Stimulated activated CD4-positive, alpha-beta T cell treated with anti-CD3 and anti-CD28 coated beads, Interleukin-2, amount 100 ng/mL, for 4 hours (primary cell): ENCODE data around the gene ARHGAP45.

Experiments
- DNase-seq: peaks from one replicate; pipeline ENCODE4 v3.0.0-alpha.2; 2020; ENCODE audit warnings: low read depth

ARHGAP45 gene

GRCh38 chr19:1039646-1040475 lies 27.1 kb upstream of the ARHGAP45 start, which contains the start of gene ABCA7:
ABCA7 (plus strand) TSS chr19:1040107; CDS start chr19:1041362, 1,255 bp downstream.
- DNase-seq, result peak; percentile 99

- DNase-seq, result peak; percentile 84
Measured at GRCh38 chr19:1040476-1041271, 26.3 kb upstream of the ARHGAP45 start.

- DNase-seq, result no peak
Measured at GRCh38 chr19:1041272-1041834, 25.6 kb upstream of the ARHGAP45 start.

DNA sequence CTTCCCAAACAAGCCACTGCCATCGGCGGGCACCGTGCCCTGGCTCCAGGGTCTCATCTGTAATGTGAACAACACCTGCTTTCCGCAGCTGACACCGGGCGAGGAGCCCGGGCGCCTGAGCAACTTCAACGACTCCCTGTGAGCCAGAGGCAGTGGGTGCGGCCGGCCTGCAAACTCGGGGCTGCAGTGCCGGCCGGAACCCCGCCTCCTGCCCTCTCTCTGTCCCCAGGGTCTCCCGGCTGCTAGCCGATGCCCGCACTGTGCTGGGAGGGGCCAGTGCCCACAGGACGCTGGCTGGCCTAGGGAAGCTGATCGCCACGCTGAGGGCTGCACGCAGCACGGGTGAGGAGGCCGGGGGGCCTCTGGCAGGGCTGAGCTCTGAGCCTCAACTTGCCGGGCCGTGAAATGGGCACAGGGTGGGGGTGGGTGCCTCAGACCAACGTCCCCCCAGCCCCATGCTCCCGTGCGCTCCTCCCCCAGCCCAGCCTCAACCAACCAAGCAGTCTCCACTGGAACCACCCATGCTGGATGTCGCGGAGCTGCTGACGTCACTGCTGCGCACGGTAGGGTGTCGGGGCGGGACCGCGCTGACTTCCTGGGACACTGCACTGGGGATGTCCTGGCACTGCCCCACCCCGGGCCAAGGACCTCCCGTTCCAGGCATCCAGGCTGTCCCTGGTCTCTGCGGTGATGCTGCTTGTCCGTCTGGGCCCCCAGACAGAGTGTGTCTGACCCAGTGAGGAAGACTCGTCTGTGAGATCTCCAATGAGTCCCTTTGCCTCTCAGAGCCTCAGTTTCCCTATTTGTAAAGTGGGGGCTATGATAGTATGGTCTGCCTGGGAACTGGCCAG lies 24.9 kb upstream of the ARHGAP45 start:
- DNase-seq, result no peak

GRCh38 chr19:1042689-1043511 lies 24.1 kb upstream of the ARHGAP45 start:
- DNase-seq, result no peak

DNA sequence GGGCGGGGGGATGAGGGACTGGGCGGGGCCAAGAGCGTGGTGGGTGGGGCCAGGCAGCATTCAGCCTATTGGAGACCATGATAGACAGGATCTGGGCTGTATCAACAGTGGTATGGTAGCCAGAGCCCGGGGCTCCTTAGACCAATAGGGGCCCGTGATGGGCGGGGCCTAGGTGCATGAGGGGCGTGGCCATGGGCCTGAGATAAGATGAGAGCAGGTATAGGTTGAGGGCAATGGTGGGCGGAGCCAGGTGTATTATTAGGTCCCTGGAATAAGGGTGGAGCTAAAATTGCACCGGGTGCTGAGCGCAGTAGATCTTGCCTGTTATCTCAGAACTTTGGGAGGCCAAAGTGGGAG lies 21.7 kb upstream of the ARHGAP45 start:
- DNase-seq, result no peak

DNA sequence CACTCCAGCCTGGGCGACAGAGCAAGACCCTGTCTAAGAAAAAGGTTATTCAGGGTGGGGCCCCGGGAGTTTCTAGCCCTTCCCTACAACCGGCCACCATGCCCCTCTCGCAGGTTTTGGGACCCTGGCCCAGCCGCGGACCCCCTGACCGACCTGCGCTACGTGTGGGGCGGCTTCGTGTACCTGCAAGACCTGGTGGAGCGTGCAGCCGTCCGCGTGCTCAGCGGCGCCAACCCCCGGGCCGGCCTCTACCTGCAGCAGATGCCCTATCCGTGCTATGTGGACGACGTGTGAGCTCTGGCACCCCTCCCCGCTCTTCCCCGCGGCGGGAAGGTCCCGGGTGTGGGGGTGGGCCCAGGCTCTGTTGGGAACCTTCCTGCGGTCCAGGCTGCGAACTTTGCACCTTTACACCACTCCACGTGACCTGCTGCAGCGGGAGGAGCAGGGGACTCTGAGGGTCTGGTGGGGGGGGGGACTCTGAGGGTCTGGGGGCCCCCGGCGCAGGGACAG lies 20.8 kb upstream of the ARHGAP45 start:
- no peak for DNase-seq

DNA sequence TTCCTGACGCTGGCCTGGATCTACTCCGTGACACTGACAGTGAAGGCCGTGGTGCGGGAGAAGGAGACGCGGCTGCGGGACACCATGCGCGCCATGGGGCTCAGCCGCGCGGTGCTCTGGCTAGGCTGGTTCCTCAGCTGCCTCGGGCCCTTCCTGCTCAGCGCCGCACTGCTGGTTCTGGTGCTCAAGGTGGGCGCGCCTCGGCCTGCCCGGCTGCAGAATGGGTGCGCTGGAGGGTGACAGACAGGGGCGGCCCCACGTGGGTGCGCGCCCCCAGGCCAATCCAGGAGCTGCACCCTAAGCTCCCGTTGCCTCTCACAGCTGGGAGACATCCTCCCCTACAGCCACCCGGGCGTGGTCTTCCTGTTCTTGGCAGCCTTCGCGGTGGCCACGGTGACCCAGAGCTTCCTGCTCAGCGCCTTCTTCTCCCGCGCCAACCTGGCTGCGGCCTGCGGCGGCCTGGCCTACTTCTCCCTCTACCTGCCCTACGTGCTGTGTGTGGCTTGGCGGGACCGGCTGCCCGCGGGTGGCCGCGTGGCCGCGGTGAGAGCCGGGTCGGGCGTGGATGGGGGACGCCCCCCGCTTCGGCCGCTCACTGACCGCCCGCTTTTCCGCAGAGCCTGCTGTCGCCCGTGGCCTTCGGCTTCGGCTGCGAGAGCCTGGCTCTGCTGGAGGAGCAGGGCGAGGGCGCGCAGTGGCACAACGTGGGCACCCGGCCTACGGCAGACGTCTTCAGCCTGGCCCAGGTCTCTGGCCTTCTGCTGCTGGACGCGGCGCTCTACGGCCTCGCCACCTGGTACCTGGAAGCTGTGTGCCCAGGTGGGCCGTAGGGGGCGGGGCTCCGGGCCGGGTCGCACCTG lies 19.9 kb upstream of the ARHGAP45 start:
- DNase-seq, result no peak

DNA sequence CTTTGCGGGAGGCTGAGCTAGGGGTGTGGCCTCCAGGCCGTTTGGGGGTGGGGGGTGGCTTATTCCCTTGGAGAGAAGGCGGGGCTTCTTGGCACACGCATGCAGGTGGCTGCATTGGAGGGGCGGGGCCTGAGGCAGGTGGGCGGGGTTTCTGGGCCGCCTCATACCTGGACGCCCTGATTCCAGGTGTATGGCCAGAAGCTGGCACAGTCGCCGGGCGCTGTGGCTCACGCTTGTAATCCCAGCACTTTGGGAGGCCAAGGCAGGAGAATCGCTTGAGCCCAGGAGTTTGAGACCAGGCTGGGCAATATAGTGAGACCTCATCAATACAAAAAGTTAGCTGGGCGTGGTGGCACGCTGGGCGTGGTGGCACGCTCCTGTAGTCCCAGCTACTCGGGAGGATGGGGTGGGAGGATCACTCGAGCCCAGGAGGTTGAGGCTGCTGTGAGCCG lies 19.2 kb upstream of the ARHGAP45 start:
- no peak for DNase-seq

- DNase-seq, result no peak
Measured at GRCh38 chr19:1049106-1049505, 17.9 kb upstream of the ARHGAP45 start.

- no peak for DNase-seq
Measured at GRCh38 chr19:1049800-1050199, 17.2 kb upstream of the ARHGAP45 start.

DNA sequence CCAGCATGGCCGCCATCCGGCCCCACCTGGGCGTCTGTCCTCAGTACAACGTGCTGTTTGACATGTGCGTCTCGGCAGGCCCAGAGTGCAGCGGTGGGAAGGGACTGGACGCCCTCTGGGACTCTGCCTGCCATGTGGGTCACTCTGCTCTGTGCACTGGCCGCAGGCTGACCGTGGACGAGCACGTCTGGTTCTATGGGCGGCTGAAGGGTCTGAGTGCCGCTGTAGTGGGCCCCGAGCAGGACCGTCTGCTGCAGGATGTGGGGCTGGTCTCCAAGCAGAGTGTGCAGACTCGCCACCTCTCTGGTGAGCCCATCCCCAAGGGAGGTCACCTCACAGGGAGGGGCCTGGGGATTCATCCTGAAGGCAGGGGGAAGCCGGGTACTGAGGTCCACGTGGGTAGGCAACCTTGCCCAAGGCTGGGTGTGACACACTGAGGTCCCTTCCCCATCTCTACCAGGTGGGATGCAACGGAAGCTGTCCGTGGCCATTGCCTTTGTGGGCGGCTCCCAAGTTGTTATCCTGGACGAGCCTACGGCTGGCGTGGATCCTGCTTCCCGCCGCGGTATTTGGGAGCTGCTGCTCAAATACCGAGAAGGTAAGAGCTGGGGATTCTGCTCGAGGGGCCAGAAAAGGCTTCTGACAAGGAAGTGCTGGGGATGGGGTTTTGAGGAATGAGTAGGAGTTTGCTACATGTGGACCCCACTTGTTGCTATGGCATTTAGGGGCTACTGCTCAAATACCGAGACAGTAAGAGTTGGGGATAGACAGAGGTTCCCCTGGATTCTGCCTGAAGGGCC lies 15.8 kb upstream of the ARHGAP45 start:
- DNase-seq, result no peak

DNA sequence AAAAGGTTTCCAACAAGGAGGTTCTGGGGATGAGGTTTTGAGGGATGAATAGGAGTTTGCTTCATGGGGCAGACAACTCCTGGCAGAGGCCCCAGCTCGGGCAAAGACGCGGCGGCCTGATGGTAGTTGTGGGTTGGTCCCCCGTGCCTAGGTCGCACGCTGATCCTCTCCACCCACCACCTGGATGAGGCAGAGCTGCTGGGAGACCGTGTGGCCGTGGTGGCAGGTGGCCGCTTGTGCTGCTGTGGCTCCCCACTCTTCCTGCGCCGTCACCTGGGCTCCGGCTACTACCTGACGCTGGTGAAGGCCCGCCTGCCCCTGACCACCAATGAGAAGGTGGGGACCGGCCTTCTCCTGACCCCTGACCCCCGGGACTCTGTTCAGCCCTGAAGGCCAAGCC lies 15.2 kb upstream of the ARHGAP45 start:
- no peak for DNase-seq

DNA sequence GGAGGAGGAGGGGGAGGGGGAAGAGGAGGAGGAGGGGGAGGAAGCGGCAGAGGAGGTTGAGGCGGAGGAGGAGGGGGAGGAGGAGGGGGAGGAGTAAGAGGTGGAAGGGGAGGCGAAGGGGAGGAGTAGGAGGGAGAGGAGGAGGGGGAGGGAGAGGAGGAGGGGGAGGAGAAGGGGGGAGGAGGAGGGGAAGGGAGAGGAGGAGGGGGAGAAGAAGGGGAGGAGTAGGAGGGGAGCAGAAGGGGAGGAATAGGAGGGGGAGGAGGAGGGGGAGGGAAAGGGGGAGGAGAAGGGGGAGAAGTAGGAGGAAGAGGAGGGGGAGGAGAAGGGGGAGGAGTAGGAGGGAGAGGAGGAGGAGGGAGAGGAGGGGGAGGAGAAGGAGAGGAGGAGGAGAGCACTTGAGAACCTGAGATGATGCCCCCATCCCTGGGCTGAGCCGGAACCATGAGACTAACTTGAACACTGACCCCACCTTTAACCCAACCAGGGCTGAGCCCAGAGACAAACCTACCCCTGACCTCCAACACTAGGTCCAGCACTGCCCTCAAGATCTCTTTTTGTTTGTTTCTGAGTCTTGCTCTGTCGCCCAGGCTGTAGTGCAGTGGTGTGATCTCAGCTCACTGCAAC lies 14.5 kb upstream of the ARHGAP45 start:
- DNase-seq, result no peak

DNA sequence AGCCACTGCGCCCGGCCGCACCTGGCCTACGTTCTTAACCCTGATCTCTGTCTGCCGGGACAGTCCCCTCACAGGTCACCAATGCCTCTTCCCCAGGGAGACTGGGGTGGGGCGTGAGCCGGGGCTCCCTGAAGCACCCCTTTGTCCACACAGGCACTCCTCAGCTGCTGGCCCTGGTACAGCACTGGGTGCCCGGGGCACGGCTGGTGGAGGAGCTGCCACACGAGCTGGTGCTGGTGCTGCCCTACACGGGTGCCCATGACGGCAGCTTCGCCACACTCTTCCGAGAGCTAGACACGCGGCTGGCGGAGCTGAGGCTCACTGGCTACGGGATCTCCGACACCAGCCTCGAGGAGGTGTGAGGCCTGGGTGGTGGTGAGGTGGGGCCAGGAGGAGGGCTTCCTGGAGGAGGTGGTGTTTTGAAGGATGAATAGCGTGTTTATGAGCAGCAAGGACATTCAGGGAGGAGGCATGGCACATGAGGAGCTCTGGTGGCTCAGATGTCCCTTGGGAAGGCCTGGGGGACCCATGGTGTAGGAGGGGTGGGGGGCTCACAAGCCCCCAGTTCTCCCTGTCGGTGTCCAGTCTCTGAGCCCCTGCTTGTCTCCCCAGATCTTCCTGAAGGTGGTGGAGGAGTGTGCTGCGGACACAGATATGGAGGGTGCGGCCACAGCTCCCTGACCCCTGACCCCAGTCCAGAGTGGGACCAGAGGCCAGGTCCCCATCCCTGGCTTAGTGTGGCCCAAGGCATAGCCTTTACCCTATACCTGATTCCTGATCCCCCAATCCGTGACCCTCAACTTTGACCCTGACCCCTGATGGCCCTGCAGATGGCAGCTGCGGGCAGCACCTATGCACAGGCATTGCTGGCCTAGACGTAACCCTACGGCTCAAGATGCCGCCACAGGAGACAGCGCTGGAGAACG lies 13.5 kb upstream of the ARHGAP45 start:
- no peak for DNase-seq

DNA sequence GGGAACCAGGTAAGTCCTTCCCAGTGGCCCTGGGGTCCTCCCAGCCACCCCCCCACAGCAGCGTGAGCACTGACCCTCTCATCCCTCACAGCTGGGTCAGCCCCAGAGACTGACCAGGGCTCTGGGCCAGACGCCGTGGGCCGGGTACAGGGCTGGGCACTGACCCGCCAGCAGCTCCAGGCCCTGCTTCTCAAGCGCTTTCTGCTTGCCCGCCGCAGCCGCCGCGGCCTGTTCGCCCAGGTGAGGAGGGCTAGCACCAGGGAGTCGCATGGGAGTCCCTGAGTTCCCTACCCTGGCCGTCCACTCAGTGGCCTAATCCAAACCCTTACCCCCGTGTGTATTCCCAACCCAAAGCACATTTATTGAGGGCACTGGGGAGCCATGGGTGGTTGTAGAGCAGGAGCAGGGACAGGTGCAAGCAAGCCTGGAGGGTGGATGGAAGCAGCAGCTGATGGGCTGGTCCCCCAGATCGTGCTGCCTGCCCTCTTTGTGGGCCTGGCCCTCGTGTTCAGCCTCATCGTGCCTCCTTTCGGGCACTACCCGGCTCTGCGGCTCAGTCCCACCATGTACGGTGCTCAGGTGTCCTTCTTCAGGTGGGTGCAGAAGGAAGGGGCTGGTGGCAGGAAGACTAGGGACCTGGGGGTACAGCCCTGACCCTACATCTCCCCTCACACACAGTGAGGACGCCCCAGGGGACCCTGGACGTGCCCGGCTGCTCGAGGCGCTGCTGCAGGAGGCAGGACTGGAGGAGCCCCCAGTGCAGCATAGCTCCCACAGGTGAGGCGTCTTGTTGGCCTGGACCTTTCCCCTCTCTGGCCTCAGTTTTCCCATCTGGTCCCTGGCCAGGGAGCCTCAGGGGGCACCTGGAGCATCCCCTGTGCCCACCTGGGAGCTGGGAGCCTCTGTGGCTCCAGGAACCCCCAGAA lies 12.6 kb upstream of the ARHGAP45 start:
- DNase-seq, result no peak
